Activated naive CD4-positive, alpha-beta T cell treated with anti-CD3 and anti-CD28 coated beads, Interleukin-2, amount 10 ng/mL, durations not matched to agents 7 days and 5 days (primary cell): ENCODE results near the gene RABL2B.

Experiments
- CTCF ChIA-PET: fragments of 350-600 bp; sonication (Branson Sonifier 250); formaldehyde crosslinking; loops from one replicate; lab custom pipeline; 2021; ENCODE audit warnings: antibody characterized with exemption; lab: Charles Lee
- DNase-seq: peaks from one replicate; pipeline ENCODE4 v3.0.0-alpha.2; 2020
- H3K27ac Mint-ChIP-seq: one replicate; pipeline ENCODE4 v1.8.0; 2021; ENCODE audit warnings: mild to moderate bottlenecking, moderate library complexity, mixed read lengths
- H3K27me3 Mint-ChIP-seq: one replicate; pipeline ENCODE4 v1.8.0; 2021; ENCODE audit warnings: mild to moderate bottlenecking, mixed read lengths
- H3K36me3 Mint-ChIP-seq: one replicate; pipeline ENCODE4 v1.8.0; 2021; ENCODE audit warnings: mixed read lengths
- H3K4me1 Mint-ChIP-seq: one replicate; pipeline ENCODE4 v1.8.0; 2021; ENCODE audit warnings: mixed read lengths
- H3K4me3 Mint-ChIP-seq: one replicate; pipeline ENCODE4 v1.8.0; 2021; ENCODE audit warnings: mild to moderate bottlenecking, moderate library complexity, mixed read lengths
- H3K9me3 Mint-ChIP-seq: one replicate; pipeline ENCODE4 v1.8.0; 2021; ENCODE audit warnings: mixed read lengths

Gene RABL2B

GRCh38 chr22:50722048-50722701 is 61.3 kb downstream of the RABL2B start:
- no peaks in the 10 kb centered on the region for H3K4me1 Mint-ChIP-seq
- H3K4me3 Mint-ChIP-seq: no peak overlapping the region
- peaks cover 4% of the 10 kb centered on the region for H3K27me3 Mint-ChIP-seq
- CTCF ChIA-PET: no interaction called here
- no peaks in the 10 kb centered on the region for H3K9me3 Mint-ChIP-seq
- no peak for DNase-seq
- no peak overlapping the region for H3K27ac Mint-ChIP-seq
- no peaks in the 10 kb centered on the region for H3K36me3 Mint-ChIP-seq

- H3K4me3 Mint-ChIP-seq: no peak overlapping the region
- no peaks in the 10 kb centered on the region for H3K4me1 Mint-ChIP-seq
- DNase-seq: no peak
- no peaks in the 10 kb centered on the region for H3K36me3 Mint-ChIP-seq
- H3K27ac Mint-ChIP-seq: no peak overlapping the region
- H3K27me3 Mint-ChIP-seq: peaks cover 4% of the 10 kb centered on the region
- CTCF ChIA-PET: no interaction called here
- H3K9me3 Mint-ChIP-seq: no peaks in the 10 kb centered on the region
These were observed 62.1 kb downstream of the RABL2B start for GRCh38 chr22:50721257-50721844.

GRCh38 chr22:50720301-50721256 is 62.9 kb downstream of the RABL2B start:
- H3K36me3 Mint-ChIP-seq: no peaks in the 10 kb centered on the region
- CTCF ChIA-PET: no interaction called here
- peaks cover 4% of the 10 kb centered on the region for H3K27me3 Mint-ChIP-seq
- H3K9me3 Mint-ChIP-seq: no peaks in the 10 kb centered on the region
- H3K27ac Mint-ChIP-seq: no peak overlapping the region
- H3K4me3 Mint-ChIP-seq: no peak overlapping the region
- no peaks in the 10 kb centered on the region for H3K4me1 Mint-ChIP-seq
- no peak for DNase-seq

- no peak overlapping the region for H3K4me3 Mint-ChIP-seq
- H3K27ac Mint-ChIP-seq: no peak overlapping the region
- H3K36me3 Mint-ChIP-seq: no peaks in the 10 kb centered on the region
- CTCF ChIA-PET: no interaction called here
- H3K4me1 Mint-ChIP-seq: no peaks in the 10 kb centered on the region
- H3K9me3 Mint-ChIP-seq: no peaks in the 10 kb centered on the region
- DNase-seq: no peak
- peaks cover 4% of the 10 kb centered on the region for H3K27me3 Mint-ChIP-seq
These were observed 63.6 kb downstream of the RABL2B start for GRCh38 chr22:50719814-50720300.

GRCh38 chr22:50718352-50718709 is 65.1 kb downstream of the RABL2B start:
- CTCF ChIA-PET: no interaction called here
- no peaks in the 10 kb centered on the region for H3K9me3 Mint-ChIP-seq

GRCh38 chr22:50717709-50718351 is 65.6 kb downstream of the RABL2B start:
- Mint-ChIP-seq H3K27ac (no peak overlapping the region), H3K36me3 (no peaks in the 10 kb centered on the region), H3K4me1 (no peaks in the 10 kb centered on the region), H3K4me3 (no peak overlapping the region), H3K27me3 (peaks cover under 1% of the 10 kb centered on the region), H3K9me3 (no peaks in the 10 kb centered on the region)
- DNase-seq: no peak
- CTCF ChIA-PET: no interaction called here

More at GRCh38 chr22:50718352-50718709, 65.1 kb downstream of the RABL2B start:
- Mint-ChIP-seq H3K4me3 (no peak overlapping the region), H3K4me1 (no peaks in the 10 kb centered on the region), H3K27ac (no peak overlapping the region), H3K36me3 (no peaks in the 10 kb centered on the region), H3K27me3 (peaks cover 4% of the 10 kb centered on the region)
- DNase-seq: no peak
